Large intestine (tissue), 3 donors: ENCODE results near the gene POLR2F. TPM values are rescaled to one million over a fixed set of nuclear protein-coding genes. Genes with fewer than 3 reads are reported as not detected.
"Not testable (repeated sequence)": the region's sequence is repeated elsewhere in the genome, so short reads cannot be mapped to it uniquely, and the experiment has no call there.

Experiments
- DNase-seq, 2 donors: peaks; one replicate each; pipeline versions ENCODE4 v3.0.0 to v3.0.0-alpha.2; 2013
- H3K27ac ChIP-seq: one replicate; pipeline ENCODE4 v1.5.1; 2013; ENCODE audit warnings: low read length
- H3K27me3 ChIP-seq: 2 replicates; pipeline ENCODE4 v1.6.1; 2013; ENCODE audit warnings: low read length; ENCODE audit not compliant: control insufficient read depth, insufficient read depth
- H3K36me3 ChIP-seq: 2 replicates; pipeline ENCODE4 v1.6.1; 2013; ENCODE audit warnings: low read length; ENCODE audit not compliant: control insufficient read depth, insufficient read depth
- H3K4me1 ChIP-seq: one replicate; pipeline ENCODE4 v1.6.1; 2013; ENCODE audit warnings: low read length; ENCODE audit not compliant: control insufficient read depth, insufficient read depth
- H3K4me3 ChIP-seq: one replicate; pipeline ENCODE4 v1.5.1; 2013; ENCODE audit warnings: low read length
- H3K9me3 ChIP-seq: one replicate; pipeline ENCODE4 v1.6.1; 2013; ENCODE audit warnings: mild to moderate bottlenecking, low read depth, low read length, moderate library complexity; ENCODE audit not compliant: control insufficient read depth
- WGBS: methylation state at CpG from one replicate; pipeline ENCODE4 v1.1.5; 2013; ENCODE audit warnings: low lambda C conversion rate; ENCODE audit not compliant: insufficient coverage; 5-methylcytosine and 5-hydroxymethylcytosine counted together
- polyA plus RNA-seq: library from polyadenylated mRNA; unstranded; fragments of 120-200 nt; gene quantifications from one replicate; pipeline ENCODE4 v1.2.1, GENCODE V29; 2013

The POLR2F gene
- polyA plus RNA-seq, 1 donor = 62.8 TPM

- not testable (repeated sequence) for H3K27ac ChIP-seq, H3K9me3 ChIP-seq, DNase-seq
- H3K4me3 ChIP-seq = peak overlapping the region; percentile 96
- H3K36me3 ChIP-seq = peaks cover 12% of the 10 kb centered on the region
- peaks cover 12% of the 10 kb centered on the region for H3K4me1 ChIP-seq
- no CpG with 5 or more reads among the region's 20 CpGs for WGBS
- peaks cover 10% of the 10 kb centered on the region for H3K27me3 ChIP-seq
Measured at GRCh38 chr22:37952629-37953028, 870 bp upstream of the POLR2F start.

GRCh38 chr22:37953062-37953436, 450 bp upstream of the POLR2F start:
- H3K27me3 ChIP-seq = peaks cover 10% of the 10 kb centered on the region
- peak overlapping the region; percentile 96 for H3K4me3 ChIP-seq
- no peak for DNase-seq
- peaks cover 15% of the 10 kb centered on the region for H3K36me3 ChIP-seq
- H3K9me3 ChIP-seq = no peaks in the 10 kb centered on the region
- peaks cover 12% of the 10 kb centered on the region for H3K4me1 ChIP-seq
- WGBS = no CpG with 5 or more reads among the region's 13 CpGs
- no peak overlapping the region for H3K27ac ChIP-seq

GRCh38 chr22:37954686-37955085, 1.2 kb downstream of the POLR2F start:
- Histone ChIP-seq H3K4me3 (no peak overlapping the region), H3K9me3 (no peaks in the 10 kb centered on the region), H3K27me3 (peaks cover 10% of the 10 kb centered on the region), H3K36me3 (peaks cover 27% of the 10 kb centered on the region), H3K27ac (no peak overlapping the region), H3K4me1 (peaks cover 12% of the 10 kb centered on the region)
- DNase-seq = no peak
- 88% methylated on average over 3 of the region's 4 CpGs for WGBS

GRCh38 chr22:37955825-37956397, 2.4 kb downstream of the POLR2F start:
- H3K36me3 ChIP-seq = peaks cover 35% of the 10 kb centered on the region
- 100% methylated on average over 3 of the region's 15 CpGs for WGBS
- peaks cover 10% of the 10 kb centered on the region for H3K27me3 ChIP-seq
- H3K4me1 ChIP-seq = peaks cover 12% of the 10 kb centered on the region
- H3K4me3 ChIP-seq, H3K27ac ChIP-seq, DNase-seq, H3K9me3 ChIP-seq: not testable (repeated sequence)

- Histone ChIP-seq H3K9me3 (no peaks in the 10 kb centered on the region), H3K4me1 (peaks cover 12% of the 10 kb centered on the region), H3K36me3 (peaks cover 47% of the 10 kb centered on the region), H3K27ac (no peak overlapping the region), H3K4me3 (no peak overlapping the region), H3K27me3 (peaks cover 5% of the 10 kb centered on the region)
- WGBS = 100% methylated on average over 1 of the region's 4 CpGs
- no peak for DNase-seq
Measured at GRCh38 chr22:37957232-37957631, 3.7 kb downstream of the POLR2F start.

- DNase-seq = no peak
- Histone ChIP-seq H3K27ac (no peak overlapping the region), H3K27me3 (no peaks in the 10 kb centered on the region), H3K4me3 (no peak overlapping the region), H3K36me3 (peaks cover 53% of the 10 kb centered on the region), H3K4me1 (peaks cover 6% of the 10 kb centered on the region), H3K9me3 (no peaks in the 10 kb centered on the region)
- WGBS = 100% methylated on average over 3 of the region's 18 CpGs
Measured at GRCh38 chr22:37959231-37959825, 5.8 kb downstream of the POLR2F start.

- H3K4me1 ChIP-seq = no peaks in the 10 kb centered on the region
- DNase-seq = no peak
- WGBS = no CpG with 5 or more reads among the region's 4 CpGs
- H3K9me3 ChIP-seq = no peaks in the 10 kb centered on the region
- no peak overlapping the region for H3K27ac ChIP-seq
- H3K4me3 ChIP-seq = no peak overlapping the region
- peaks cover 59% of the 10 kb centered on the region for H3K36me3 ChIP-seq
- H3K27me3 ChIP-seq = no peaks in the 10 kb centered on the region
Measured at GRCh38 chr22:37961062-37961461, 7.6 kb downstream of the POLR2F start.

GRCh38 chr22:37965940-37966664, 12.6 kb downstream of the POLR2F start:
- no peaks in the 10 kb centered on the region for H3K9me3 ChIP-seq
- WGBS = 80% methylated on average over 1 of the region's 9 CpGs
- H3K4me3 ChIP-seq = no peak overlapping the region
- no peaks in the 10 kb centered on the region for H3K4me1 ChIP-seq
- no peak for DNase-seq
- H3K27me3 ChIP-seq = no peaks in the 10 kb centered on the region
- H3K36me3 ChIP-seq = peaks cover 55% of the 10 kb centered on the region
- no peak overlapping the region for H3K27ac ChIP-seq

- Histone ChIP-seq H3K4me3 (no peak overlapping the region), H3K4me1 (no peaks in the 10 kb centered on the region), H3K36me3 (peaks cover 45% of the 10 kb centered on the region), H3K27me3 (no peaks in the 10 kb centered on the region), H3K9me3 (no peaks in the 10 kb centered on the region), H3K27ac (no peak overlapping the region)
- WGBS = no CpG with 5 or more reads among the region's 1 CpG
- no peak for DNase-seq
Measured at GRCh38 chr22:37967147-37967546, 13.6 kb downstream of the POLR2F start.

- H3K4me3 ChIP-seq = no peak overlapping the region
- peaks cover 46% of the 10 kb centered on the region for H3K36me3 ChIP-seq
- no peak overlapping the region for H3K27ac ChIP-seq
- no peaks in the 10 kb centered on the region for H3K4me1 ChIP-seq
- WGBS = 100% methylated on average over 1 of the region's 14 CpGs
- H3K9me3 ChIP-seq = no peaks in the 10 kb centered on the region
- DNase-seq = no peak
- H3K27me3 ChIP-seq = no peaks in the 10 kb centered on the region
Measured at GRCh38 chr22:37967637-37968451, 14.3 kb downstream of the POLR2F start.
